HepG2 (cell line): ENCODE data around the gene UBE2R2. TPM values are rescaled to one million over a fixed set of nuclear protein-coding genes. Genes with fewer than 3 reads are reported as not detected.
A peak's percentile ranks its signal among the peaks of the same experiment; 100 is the strongest.

Experiments
- CTCF ChIP-seq: sonication (generic); formaldehyde crosslinking; IDR thresholded peaks from 2 replicates; pipeline ENCODE4 v1.5.0; 2020; ENCODE audit warnings: mild to moderate bottlenecking, missing genetic modification reagents, moderate library complexity
- FOXA3 ChIP-seq: IDR thresholded peaks from 2 replicates; pipeline ENCODE4 v1.6.1; 2016; ENCODE audit warnings: missing genetic modification reagents, missing compliant biosample characterization
- HNRNPK ChIP-seq: fragments of 200-400 bp; formaldehyde crosslinking; IDR thresholded peaks from 2 replicates; pipeline ENCODE4 v1.6.1; 2018; ENCODE audit warnings: low read length, low read depth, moderate library complexity, mild to moderate bottlenecking; ENCODE audit not compliant: poor library complexity, severe bottlenecking
- KLF12 ChIP-seq: sonication (generic); formaldehyde crosslinking; IDR thresholded peaks from 2 replicates; pipeline ENCODE4 v1.4.0; 2020; ENCODE audit warnings: missing genetic modification reagents, borderline replicate concordance
- KMT2B ChIP-seq: IDR thresholded peaks from 2 replicates; pipeline ENCODE4 v1.6.1; 2016; ENCODE audit warnings: missing genetic modification reagents, missing compliant biosample characterization
- MTA3 ChIP-seq: sonication (generic); formaldehyde crosslinking; IDR thresholded peaks from 2 replicates; pipeline ENCODE4 v1.4.0; 2020; ENCODE audit warnings: missing genetic modification reagents
- PAXIP1 ChIP-seq: sonication (generic); formaldehyde crosslinking; conservative IDR thresholded peaks from 2 replicates; pipeline ENCODE4 v1.4.0; 2020; ENCODE audit warnings: mild to moderate bottlenecking, missing genetic modification reagents, moderate library complexity
- RXRA ChIP-seq: sonication (generic); formaldehyde crosslinking; IDR thresholded peaks from 2 replicates; pipeline ENCODE4 v1.5.1; 2020; ENCODE audit warnings: missing genetic modification reagents
- SOX13 ChIP-seq, 3 experiments: fragments of 450-650 bp in 1 of 3; sonication (generic) in 1 of 3; formaldehyde crosslinking in 1 of 3; IDR thresholded peaks in 2 of 3; conservative IDR thresholded peaks in 1 of 3; 2 replicates each; pipeline versions ENCODE4 v1.5.0 to v1.6.1; 2016 to 2020; ENCODE audit warnings: antibody characterized with exemption in 1 of 3, mild to moderate bottlenecking in 1 of 3, missing compliant biosample characterization in 1 of 3, missing genetic modification reagents in 1 of 3, moderate library complexity in 1 of 3
- SOX6 ChIP-seq, 2 experiments: fragments of 450-650 bp in 1 of 2; sonication (generic) in 1 of 2; formaldehyde crosslinking in 1 of 2; IDR thresholded peaks; 2 replicates each; pipeline versions ENCODE4 v1.4.0 to v1.6.1; 2017 to 2020; ENCODE audit warnings: antibody characterized with exemption in 1 of 2, mild to moderate bottlenecking in 1 of 2, missing genetic modification reagents in 1 of 2
- STAG1 ChIP-seq: sonication (generic); formaldehyde crosslinking; IDR thresholded peaks from 2 replicates; pipeline ENCODE4 v1.4.0; 2020; ENCODE audit warnings: missing genetic modification reagents
- ZBTB10 ChIP-seq: sonication (generic); formaldehyde crosslinking; IDR thresholded peaks from 2 replicates; pipeline ENCODE4 v1.4.0; 2020; ENCODE audit warnings: missing genetic modification reagents, borderline replicate concordance
- ZNF44 ChIP-seq: sonication (generic); formaldehyde crosslinking; IDR thresholded peaks from 2 replicates; pipeline ENCODE4 v1.5.1; 2020; ENCODE audit warnings: mild to moderate bottlenecking, missing genetic modification reagents
- ZNF496 ChIP-seq: sonication (generic); formaldehyde crosslinking; IDR thresholded peaks from 2 replicates; pipeline ENCODE4 v1.8.1; 2023; ENCODE audit warnings: mild to moderate bottlenecking, moderate library complexity, missing genetic modification reagents; ENCODE audit not compliant: insufficient replicate concordance
- ZNF75D ChIP-seq: sonication (generic); formaldehyde crosslinking; IDR thresholded peaks from 2 replicates; pipeline ENCODE4 v1.8.1; 2023; ENCODE audit warnings: missing genetic modification reagents, mild to moderate bottlenecking, borderline replicate concordance
- polyA plus RNA-seq, 8 experiments: library from polyadenylated mRNA; depleted of rRNA in 3 of 8; stranded (reverse) in 7 of 8; unstranded in 1 of 8; fragments of >200 nt; fragmentation: Illumina TruSeq in 4 of 8; extraction: Trizol in 4 of 8; gene quantifications; 2 replicates each; pipeline versions ENCODE4 v1.2.1 to v1.2.3, GENCODE V29; 2011 to 2016; ENCODE audit warnings: low read depth in 4 of 8, missing spikeins in 1 of 8, mixed read lengths in 1 of 8; ENCODE audit not compliant: insufficient read depth in 1 of 8
- total RNA-seq, 5 experiments: library from RNA; depleted of rRNA; stranded (reverse); fragments of >200 nt; fragmentation: Illumina TruSeq; extraction: Trizol; gene quantifications; 2 replicates each; pipeline ENCODE4 v1.2.3, GENCODE V29; 2016; ENCODE audit warnings: low read depth in 1 of 5

Gene UBE2R2
- total and polyA plus RNA-seq, 2 of the 13 experiments (the other 11 are each of a cell fraction or from before 2014, with no cell fraction given), result 14.8 to 20.9 TPM

- TF ChIP-seq SOX6 (IDR thresholded peaks at IDR 0.05) (no peak), SOX6 (CRISPR knock-in tag; IDR thresholded peaks at IDR 0.05) (0 out of 2 replicates have a peak, but pooled peaks have one; percentile 15), STAG1 (CRISPR knock-in tag) (peak; percentile 30; the same call in 1 of the 2 replicates), CTCF (CRISPR knock-in tag) (peak; percentile 46), FOXA3 (CRISPR knock-in tag) (0 out of 2 replicates have a peak, but pooled peaks have one; percentile 7), KLF12 (CRISPR knock-in tag) (no peak), MTA3 (no peak), ZBTB10 (CRISPR knock-in tag) (no peak), HNRNPK (no peak), SOX13 (IDR thresholded peaks at IDR 0.05) (no peak), SOX13 (CRISPR knock-in tag; conservative IDR thresholded peaks at IDR 0.05 in 1 of 2, IDR thresholded peaks at IDR 0.05 in 1 of 2) (peak in 1 of 2 experiments; percentile 51; a peak in 1 of 4 replicates), ZNF75D (no peak), ZNF44 (CRISPR knock-in tag) (no peak), PAXIP1 (0 out of 2 replicates have a peak, but pooled peaks have one; percentile 6), KMT2B (CRISPR knock-in tag) (no peak), ZNF496 (CRISPR knock-in tag) (no peak), RXRA (peak; percentile 26; the same call in 1 of the 2 replicates)
- TF ChIP-seq, all 625 proteins: peak for 17
These were observed 3.0 kb upstream of the UBE2R2 start (continued) for GRCh38 chr9:33813712-33814641.
